ENCODE results near the gene C14orf93. TPM values are rescaled to one million over a fixed set of nuclear protein-coding genes. Genes with fewer than 3 reads are reported as not detected.

C14orf93 gene
- total and polyA plus RNA-seq, 9 of the 15 experiments (the other 6 are each of a cell fraction or from before 2014, with no cell fraction given): 2.2 to 22.4 (median 16.1) TPM

DNA sequence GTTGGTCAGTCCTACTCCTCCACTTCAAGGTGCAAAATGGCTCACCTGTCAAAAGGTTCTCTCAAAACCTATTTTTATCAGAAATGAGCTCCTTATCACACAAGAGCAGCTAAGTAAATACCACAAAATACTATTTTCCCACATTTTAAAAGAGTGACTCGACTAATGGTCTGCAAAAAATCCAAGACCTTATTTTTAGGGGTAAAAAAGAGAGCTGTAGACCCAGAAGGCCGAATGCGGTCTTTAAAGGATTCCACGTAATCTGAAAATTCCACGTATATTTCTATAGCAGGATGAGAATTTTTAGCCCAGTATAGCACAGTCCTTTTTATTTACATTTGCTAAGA, 3.8 kb downstream of the C14orf93 start (continued):
- no peak for TF ChIP-seq AFF1 (IDR thresholded peaks at IDR 0.05; ENCODE audit: low read depth in 1 of 2, partially characterized antibody in 2 of 2)

DNA sequence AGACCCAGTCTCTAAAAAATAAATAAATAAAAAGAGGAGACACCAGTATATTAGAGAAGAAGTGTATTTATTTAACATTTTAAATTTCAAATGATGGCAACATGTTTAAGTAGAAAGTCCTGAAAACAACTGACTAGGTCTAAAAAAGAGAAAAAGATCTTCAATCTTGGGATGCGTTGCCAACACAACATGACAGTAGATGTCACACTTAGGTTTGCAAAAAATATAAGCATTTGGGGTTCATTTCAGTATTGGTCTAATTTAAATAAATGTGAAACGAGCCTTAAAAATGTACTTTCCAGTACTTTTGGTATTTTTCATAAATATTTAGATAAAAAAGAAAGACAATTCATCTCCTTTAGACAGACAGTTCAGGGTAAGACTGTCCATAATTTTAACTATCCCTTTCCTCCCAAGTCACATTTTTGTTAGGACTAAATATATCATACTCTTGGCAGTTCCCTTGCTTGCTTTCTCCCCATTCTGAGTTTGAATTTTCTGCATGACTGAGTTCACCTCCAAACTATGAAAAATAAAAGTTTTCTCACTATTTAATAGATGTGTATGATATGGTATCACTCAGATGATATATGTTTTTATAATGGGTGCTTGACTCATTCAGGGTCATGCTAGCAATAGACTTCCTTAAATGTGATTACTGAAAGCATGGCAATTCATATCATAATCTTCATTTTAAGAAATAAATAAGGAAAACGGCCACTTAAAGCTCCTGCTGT, 4.3 kb downstream of the C14orf93 start:
- peak; percentile 47 for TF ChIP-seq MEIS2 (IDR thresholded peaks at IDR 0.05; ENCODE audit: partially characterized antibody)
- TF ChIP-seq EP400 (IDR thresholded peaks at IDR 0.05): no peak
- TF ChIP-seq DEAF1 (CRISPR knock-in tag; IDR thresholded peaks at IDR 0.05): no peak
- TF ChIP-seq, protein P1, sequence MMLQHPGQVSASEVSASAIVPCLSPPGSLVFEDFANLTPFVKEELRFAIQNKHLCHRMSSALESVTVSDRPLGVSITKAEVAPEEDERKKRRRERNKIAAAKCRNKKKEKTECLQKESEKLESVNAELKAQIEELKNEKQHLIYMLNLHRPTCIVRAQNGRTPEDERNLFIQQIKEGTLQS (IDR thresholded peaks at IDR 0.05): peak; percentile 18; the same call in 1 of the 2 replicates
- TF ChIP-seq, protein P1 (CRISPR knock-in tag; conservative IDR thresholded peaks at IDR 0.05): no peak
- peak; percentile 96 for TF ChIP-seq SMARCB1 (IDR thresholded peaks at IDR 0.05; ENCODE audit: insufficient read length, low read depth)
- TF ChIP-seq PRMT5 (CRISPR knock-in tag; IDR thresholded peaks at IDR 0.05): no peak
- TF ChIP-seq, protein P2, sequence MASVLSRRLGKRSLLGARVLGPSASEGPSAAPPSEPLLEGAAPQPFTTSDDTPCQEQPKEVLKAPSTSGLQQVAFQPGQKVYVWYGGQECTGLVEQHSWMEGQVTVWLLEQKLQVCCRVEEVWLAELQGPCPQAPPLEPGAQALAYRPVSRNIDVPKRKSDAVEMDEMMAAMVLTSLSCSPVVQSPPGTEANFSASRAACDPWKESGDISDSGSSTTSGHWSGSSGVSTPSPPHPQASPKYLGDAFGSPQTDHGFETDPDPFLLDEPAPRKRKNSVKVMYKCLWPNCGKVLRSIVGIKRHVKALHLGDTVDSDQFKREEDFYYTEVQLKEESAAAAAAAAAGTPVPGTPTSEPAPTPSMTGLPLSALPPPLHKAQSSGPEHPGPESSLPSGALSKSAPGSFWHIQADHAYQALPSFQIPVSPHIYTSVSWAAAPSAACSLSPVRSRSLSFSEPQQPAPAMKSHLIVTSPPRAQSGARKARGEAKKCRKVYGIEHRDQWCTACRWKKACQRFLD (CRISPR knock-in tag; IDR thresholded peaks at IDR 0.05): 0 out of 2 replicates have a peak, but pooled peaks have one; percentile 8
- TF ChIP-seq SPI1 (IDR thresholded peaks at IDR 0.05; ENCODE audit: borderline replicate concordance, low read depth, low read length): 0 out of 2 replicates have a peak, but pooled peaks have one; percentile 14
- H3K9ac ChIP-seq (ENCODE audit: insufficient read depth in 1 of 2, low read depth in 2 of 2, low read length in 2 of 2): peak overlapping the region in 1 of 2 experiments; percentile 92; a peak in 3 of 4 replicates
- no peak for FAIRE-seq

More for the DNA sequence above, 4.3 kb downstream of the C14orf93 start:
- ChIA-PET CTCF (ENCODE audit: low intra/inter-chr PET ratio) (no interaction called here), POLR2A (interaction anchor here (0.7 to 4.0 kb wide), 16 partner anchors 10 to 94 kb away, joined by 3 to 81 read pairs (median 12); partner anchors contain the start of genes ACIN1, C14orf119, CDH24 and PRMT5)
- Histone ChIP-seq H4K20me1 (replicated peaks; ENCODE audit: control insufficient read depth, insufficient read depth, low read length) (no peaks in the 10 kb centered on the region), H3K27me3 (ENCODE audit: control insufficient read depth in 2 of 2, insufficient read depth in 2 of 2, low read length in 2 of 2) (no peaks in the 10 kb centered on the region), H3K27ac (ENCODE audit: extremely low read depth, low read depth, low read length) (peak overlapping the region; percentile 97), H3K9me3 (replicated peaks; ENCODE audit: control insufficient read depth, insufficient read depth, low read depth, low read length) (no peaks in the 10 kb centered on the region), H3K4me2 (ENCODE audit: insufficient read depth, low read length) (peak overlapping the region; percentile 84), H3K4me1 (replicated peaks in 1 of 2; ENCODE audit: control insufficient read depth in 2 of 2, insufficient read depth in 2 of 2, low read length in 2 of 2) (peaks cover 18 to 26% of the 10 kb centered on the region in 2 experiments), H3K9me1 (ENCODE audit: control insufficient read depth, insufficient read depth, low read length) (no peaks in the 10 kb centered on the region), H2AFZ (ENCODE audit: low read depth, low read length) (no peak overlapping the region), H3K4me3 (peak overlapping the region; percentile 43; the same call in 1 of the 2 replicates), H3K79me2 (ENCODE audit: control insufficient read depth, insufficient read depth, low read length) (peaks cover 43% of the 10 kb centered on the region), H3K36me3 (ENCODE audit: control insufficient read depth, insufficient read depth, low read length) (no peaks in the 10 kb centered on the region)
- DNase-seq (ENCODE audit: extremely low read depth in 1 of 4, low spot score in 3 of 4): no peak
- 14% methylated on average over 3 of the region's 3 CpGs for WGBS (ENCODE audit: insufficient coverage, low coverage, missing lambda C conversion rate)
- in situ Hi-C loops (cut with MboI) (no loop called here), intact Hi-C loops (cut with micrococcal nuclease) (no loop called here)
- no TSS peak for BruUV-seq (replicated peaks)
- ATAC-seq: no peak
